ENCODE measurements around the gene ZFAND3.

The ZFAND3 gene

DNA sequence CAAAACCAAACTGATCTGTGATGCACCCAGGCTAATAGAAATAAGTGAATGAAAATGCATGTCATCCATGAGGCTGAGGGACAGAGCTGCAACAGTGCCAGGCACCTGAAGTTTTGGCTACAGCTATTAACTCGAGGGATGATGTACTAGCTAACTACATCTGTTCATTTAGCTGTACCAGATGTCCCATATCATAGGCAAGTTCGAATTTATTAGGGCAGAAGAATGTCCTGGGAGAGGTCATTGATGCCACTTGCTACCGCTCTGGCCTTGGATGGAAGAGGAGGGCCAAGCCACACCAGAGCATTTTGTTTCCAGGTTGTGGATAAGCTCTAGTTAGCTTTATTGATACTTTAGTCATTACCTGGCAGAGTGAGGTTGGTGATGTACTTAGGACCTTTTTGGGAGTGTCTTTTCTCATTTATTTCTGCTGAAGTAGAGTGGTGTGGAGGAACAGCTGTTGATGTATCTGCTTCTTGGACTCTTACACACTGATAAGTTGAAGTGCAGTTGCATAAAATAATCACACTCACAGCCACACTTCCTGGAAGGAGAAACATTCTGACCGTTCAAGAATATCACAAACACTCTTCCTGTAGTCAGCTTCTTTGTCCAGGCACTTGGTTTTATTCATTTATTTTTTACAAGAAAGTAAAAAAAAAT lies 8.2 kb downstream of the ZFAND3 start:
- DNase-seq = no peak

DNA sequence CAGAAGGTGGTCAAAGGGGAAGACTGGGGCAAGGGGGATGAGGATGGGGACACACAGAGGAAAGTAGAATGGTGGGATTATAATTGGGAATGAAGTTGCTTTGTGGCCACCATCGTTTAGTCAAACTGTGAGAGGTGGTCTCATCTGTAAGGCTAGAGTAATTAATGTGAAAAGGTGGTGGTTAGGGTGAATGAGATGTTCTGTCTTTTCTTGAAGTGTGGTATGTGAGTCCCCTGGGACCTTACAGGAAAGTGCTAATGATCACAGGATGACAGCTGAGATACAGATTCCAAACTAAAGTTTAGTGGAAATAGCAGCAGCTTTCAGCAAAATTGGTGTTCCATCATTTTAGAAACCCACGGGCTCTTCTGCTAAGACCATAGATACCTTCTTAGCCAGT lies 10.7 kb downstream of the ZFAND3 start:
- DNase-seq = no peak

DNA sequence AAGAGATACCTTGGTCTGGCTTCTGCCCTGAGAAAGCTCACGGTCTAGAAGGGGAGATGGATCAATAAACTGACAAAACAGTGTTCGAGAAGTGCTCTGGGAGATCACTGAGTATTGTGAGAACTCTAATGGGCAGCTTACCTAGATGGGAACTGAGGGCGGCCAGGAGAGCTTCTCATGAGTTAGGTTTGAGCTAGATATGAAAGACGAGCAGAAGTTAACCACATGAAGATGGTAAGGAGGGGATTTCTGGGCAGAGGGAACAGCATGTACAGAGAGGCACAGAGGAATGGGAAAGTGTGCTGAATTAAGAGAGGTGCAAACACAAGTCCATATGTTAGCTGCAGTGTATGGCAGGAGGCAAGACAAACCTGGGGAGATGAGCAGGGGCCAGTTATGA lies 11.9 kb downstream of the ZFAND3 start:
- no peak for DNase-seq

DNA sequence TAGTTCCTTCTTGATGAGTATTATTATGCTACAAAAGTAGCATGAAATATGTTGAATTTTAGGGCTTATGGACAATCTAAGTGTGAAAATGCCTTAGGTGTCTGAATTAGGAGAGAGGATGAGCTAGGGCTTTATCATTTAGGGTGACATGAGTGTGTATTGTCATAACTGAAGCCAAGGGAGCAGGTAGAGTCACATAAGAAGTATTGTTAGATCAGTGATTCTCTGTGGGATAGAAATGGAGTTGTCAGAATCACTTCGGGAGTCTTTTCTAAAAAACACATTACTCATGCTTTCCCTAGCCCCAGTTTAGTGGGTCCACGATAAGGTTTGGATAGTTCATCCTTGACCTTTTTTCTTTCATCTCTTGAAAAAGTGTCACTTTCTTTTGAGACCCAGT lies 16.4 kb downstream of the ZFAND3 start:
- no peak for DNase-seq

DNA sequence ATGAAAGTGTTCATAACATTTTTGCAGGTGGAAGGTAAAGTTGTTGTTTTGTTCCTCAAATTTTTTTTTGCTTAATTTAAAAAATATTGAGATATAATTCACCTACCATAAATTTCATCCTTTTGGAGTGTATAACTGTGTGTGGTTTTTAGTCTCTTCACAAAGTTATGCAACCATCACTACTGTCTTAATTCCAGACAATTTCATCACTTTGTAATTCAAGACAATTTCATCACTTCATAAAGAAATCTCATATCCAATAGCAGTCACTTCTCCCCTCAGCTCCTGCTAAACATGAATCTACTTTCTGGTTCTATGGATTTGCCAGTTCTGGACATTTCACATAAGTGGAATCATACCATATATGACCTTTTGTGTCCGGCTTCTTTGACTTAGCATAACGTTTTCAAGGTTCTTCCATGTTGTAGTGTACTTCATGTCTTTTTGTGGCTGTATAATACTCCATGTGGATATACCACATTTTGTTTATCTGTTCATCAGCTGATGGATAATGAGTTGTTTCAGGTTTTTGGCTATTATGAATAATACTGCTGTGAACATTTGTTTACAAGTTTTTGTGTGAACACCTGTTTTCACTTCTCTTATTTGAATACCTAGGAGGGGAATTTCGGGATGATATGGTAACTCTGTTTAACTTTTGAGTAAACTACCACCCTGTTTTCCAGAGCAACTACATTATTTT lies 18.8 kb downstream of the ZFAND3 start:
- DNase-seq = no peak

DNA sequence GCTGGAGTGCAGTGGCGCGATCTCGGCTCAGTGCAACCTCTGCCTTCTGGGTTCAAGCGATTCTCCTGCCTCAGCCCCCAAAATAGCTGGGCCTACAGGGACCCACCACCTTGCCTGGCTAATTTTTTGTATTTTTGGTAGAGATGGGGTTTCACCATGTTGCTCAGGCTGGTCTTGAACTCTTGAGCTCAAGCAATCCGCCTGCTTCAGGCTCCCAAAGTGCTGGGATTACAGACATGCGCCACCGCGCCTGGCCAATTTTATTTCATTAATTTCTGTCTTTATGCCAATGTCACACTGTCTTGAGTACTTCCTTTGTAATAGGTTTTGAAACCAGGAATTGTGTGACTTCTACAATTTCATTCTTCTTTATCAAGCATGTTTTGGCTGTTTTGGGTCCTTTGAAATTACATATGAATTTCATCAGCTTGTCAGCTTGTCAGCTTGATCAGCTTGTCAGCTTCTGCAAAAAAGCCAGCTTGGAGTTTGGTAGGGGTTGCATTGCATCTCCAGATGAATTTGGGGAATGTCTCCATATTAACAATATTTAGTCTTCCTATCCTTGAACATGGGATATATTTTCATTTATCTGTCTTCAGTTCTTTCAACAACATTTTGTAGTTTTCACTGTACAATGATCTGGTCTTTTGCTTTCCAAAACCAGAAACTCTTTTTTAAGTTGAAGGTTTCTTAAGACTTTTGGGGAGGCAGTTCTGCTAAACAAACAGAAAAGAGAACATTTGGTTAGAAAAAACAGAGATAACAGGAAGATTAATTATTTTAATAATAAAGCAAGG lies 20.8 kb downstream of the ZFAND3 start:
- no peak for DNase-seq

DNA sequence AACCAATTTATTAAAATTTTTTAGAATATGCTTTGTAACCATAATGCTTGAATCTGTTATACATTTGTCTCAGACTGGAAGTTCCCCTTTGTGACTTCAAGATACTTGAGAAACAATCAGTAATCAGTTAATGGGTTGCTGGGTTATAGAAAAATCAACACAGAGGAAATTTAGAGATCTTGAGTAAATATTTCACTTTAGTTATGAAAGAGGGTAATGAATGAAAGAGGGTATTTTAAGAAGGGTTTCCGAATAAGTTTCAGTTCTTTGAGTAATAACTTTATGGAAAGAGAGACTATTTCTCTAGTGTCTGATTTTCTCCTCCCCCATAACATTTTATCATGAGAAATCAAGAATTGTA lies 21.4 kb downstream of the ZFAND3 start:
- no peak for DNase-seq

DNA sequence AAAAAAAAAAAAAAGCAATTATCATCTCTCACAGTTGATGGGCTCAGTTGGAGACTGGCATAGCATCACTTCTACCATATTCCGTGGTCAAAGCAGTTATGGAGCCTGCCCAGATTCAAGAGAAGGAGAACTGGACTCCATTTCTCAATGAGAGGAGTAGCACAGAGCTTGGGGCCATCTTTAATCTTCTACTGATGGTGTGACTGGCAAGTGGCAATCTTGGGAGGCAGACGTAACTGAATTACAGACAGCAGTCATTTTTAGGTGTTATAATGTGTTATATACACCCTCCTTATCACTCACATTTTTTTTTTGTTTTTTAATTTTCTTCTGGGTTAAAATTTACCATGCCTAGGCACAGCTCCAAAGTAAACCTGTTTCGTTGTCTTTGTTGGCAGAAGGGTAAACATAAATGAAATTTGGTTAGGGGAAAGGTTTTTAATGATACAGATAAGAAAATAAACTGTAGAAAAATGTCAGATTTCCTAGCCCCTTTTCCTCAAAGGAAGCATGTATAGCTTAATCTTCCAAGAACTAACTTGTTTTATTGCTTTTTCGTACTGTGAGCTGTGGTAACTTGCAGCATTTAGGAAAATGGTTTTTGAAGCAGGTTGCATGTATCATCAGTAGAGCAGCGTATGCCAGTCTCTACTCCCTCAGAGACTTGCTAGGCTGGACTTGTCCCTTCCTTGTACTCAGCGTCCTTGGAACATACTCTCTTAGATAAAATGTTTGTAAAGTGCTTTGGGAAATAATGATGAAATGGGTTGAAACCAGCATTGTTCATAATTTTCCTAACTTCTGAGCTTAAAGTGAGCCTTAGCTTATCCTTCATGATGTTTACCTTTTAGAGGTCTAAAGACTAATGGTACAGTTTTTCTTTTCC lies 25.7 kb downstream of the ZFAND3 start:
- DNase-seq = no peak

DNA sequence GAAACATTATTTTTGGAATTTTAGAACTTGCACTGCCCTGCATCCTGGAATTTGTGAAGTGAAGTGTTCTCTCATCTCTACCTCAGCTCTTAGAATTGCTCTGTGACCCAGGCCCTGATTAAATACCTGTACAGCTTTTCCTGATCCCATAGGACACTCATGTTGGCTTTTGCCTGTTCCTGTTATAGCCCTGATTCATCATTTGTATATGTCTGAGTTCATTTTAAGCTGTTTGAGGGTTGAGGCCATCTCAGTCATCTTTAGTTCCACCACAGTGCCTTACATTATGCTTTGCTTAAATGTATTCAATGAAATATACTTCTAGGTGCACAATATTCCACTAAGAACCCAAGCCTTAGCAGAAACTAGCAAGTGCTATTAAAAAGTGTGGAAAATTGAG lies 26.4 kb downstream of the ZFAND3 start:
- DNase-seq = no peak

DNA sequence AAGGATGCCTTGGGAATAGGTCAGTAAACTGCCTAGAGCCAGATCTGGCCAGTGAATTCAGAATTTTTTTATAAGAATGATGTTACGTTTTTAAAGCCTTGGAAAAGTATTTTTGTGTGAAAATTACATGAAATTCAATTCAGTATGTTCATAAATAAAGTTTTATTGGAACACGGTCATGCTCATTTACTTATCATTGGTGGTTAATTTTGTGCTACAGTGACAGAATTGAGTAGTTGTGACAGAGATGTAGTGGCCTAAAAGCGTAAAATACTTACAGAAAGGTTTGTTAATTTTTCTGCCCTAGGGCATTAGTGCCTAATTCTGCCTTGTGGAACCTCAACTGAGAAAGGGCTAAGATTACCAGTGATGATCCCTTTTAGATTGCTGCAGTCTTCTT lies 28.2 kb downstream of the ZFAND3 start:
- no peak for DNase-seq

DNA sequence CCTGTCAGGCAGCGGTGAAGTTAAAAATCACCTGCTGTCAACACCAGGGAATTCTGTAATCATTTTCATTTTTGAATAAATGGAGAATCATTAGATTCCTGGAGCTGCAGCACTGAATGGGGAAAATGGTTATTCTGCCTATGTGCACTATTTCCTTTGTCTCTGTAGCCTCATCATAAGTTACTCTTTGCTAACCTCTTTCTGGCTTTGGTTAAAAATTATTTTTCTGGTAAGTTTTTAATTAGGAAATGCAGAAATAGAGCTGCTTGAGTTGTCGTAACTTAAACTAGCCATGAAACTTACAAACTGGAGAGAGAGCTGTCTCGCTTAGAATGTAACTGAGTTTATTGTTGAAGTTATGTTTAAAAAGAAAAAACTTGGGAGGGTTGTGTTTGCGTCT lies 28.8 kb downstream of the ZFAND3 start:
- no peak for DNase-seq

DNA sequence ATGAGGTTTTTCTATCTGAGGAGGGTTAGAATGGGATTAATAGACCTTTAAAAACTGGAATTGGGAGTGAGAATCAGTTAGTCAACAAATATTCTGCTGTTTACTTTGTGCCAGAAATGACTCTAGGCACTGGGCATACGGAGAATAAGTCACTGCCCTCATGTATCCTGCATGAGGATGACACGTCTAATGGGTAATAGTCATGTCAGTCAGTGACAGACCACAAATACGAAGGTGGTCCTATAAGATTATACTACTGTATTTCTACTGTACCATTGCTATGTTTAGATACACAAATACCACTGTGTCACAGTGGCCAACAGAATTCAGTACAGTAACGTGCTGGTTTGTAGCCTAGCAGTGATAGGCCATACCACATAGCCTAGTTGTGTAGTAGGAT lies 30.7 kb downstream of the ZFAND3 start:
- no peak for DNase-seq

DNA sequence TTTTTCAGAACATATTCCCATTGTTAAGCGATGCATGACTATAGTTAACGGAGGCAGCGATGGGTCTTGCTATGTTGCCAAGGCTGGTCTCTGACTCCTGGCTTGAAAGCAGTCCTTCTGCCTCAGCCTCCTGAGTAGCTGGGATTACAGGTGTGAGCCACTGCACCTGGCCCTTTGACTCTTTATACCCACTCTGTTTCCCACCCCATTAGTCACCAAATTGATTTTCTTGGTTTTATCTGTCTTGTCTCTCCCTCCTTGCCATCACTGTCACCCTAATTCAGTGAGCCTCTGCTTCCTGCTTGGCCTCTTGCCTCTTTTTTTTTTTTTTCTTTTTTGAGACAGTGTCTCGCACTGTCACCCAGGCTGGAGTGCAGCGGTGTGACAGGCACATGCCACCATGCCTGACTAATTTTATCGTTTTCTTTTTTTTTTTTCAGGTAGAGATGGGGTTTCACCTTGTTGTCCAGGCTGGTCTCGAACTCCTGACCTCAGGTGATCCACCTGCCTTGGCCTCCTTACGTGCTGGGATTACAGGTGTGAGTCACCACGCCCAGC lies 31.3 kb downstream of the ZFAND3 start:
- DNase-seq = no peak

DNA sequence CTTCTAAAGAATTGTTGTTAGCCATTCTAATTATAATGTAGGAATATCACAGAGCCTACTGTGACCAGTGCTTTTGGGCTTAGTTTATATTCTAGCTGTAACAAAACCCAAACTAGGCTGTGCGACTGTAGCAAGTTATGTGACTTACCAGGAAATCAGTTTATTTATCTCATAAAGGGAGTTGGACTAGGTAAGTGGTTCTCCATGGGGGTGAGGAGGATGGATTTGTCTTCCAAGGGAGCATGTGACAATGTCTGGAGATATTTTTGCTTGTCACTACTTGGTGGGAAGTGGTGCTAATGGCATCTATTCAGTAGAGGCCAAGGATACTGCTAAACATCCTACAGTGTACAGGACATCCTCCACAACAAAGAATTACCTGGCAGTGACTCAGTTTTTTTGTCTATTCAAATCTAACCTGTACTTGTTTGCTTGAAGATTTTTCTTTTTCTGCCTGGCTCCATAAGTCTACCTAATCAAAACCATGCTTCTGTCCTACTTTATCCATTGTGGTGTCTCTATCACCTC lies 32.5 kb downstream of the ZFAND3 start:
- no peak for DNase-seq

DNA sequence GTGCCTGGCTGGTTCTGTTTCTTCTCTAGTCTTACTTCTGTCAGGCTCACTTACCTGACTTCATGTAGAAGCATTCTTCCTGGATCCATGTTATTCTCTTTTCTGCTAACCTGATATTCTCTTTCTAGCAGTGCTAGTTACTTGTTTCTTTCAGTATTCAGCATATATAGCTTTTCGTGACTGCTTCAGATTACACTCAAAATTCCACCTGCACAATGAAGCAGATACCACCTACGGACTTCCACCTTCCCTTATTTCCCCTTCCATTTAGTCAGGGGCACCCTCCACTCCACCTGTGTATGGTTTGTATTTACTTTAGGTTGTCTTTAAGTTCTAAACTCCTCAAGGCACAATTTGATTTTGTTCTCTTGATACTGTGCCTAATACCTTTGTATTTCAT lies 36.8 kb downstream of the ZFAND3 start:
- no peak for DNase-seq

DNA sequence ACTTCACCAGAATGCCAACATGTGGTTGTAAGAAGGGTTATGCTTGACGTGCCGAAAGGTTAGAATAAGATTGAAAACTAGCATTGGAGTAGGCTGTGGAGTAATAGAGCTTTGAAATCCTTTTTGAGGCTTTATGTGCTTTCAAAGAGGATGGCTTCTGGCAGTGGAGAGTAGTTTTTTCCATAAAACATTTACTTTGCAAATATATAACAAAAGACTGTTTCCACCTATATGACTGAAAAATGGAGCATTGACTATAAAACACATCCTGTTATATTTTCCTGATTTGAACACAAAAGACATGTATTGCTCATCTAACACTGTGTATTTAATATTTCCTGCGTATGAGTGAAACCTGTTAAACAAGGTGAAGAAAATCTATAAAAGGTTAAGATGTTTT lies 38.8 kb downstream of the ZFAND3 start:
- no peak for DNase-seq

DNA sequence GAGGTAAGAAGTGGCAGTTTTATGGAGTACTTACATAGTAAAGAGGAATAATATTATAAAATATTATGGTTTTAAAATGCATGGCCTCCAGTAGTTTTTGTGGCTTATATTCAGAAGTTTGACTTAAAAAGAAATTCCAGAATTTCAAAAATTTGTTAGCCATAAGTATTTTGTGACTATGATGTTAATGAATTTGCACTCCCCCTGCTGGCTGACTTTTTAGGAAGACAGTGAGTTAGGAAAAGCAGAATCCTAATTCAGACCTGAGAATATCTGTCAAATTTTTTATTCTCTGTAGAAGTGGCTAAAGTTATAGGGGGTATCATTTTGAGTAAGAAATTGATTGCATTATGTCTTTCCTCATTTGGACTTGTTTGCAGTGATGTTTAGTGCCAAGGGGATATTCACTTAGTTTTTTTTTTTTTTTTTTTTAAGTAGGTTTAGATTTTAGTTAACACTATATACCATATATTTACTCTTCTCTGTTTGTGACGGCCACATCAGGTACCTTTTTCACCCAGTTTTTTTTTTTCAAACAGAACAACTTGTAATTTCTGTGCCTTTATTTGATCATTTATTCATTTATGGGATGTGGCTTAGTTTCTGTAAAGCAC lies 40.8 kb downstream of the ZFAND3 start:
- DNase-seq = no peak

DNA sequence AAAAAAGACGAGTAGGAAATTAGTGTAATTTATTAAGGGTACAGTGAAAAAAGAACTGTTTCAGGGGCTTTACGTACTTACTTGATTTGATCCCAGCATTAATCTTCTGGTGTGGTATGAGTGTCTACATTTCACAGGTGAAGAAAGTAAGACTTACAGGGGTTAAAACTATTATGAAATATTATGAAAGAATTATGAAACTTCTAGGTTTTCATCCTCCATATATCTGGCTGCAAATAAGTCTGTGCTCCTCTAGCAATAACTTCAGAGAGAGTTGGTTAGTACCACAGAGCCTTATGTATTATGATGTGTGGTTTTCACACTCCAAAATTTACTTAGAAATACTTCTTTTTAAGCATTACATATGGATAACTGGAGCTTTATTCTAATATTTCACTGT lies 41.9 kb downstream of the ZFAND3 start:
- no peak for DNase-seq

DNA sequence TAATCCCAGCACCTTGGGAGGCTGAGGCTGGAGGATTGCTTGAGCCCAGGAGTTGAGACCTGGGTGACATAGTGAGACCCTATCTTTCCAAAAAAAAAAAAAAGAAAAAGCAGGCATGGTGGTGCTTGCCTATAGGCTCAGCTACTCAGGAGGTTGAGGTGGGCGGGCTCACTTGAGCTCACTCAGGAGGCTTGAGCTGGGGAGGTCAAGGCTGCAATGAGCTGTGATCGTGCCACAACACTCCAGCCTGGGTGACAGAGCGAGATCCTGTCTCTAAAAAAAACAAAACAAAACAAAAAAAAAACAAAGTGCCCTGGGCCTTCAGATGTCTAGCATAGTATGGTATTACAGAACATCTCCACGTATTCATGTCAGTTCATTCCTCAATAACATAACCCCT lies 42.9 kb downstream of the ZFAND3 start:
- DNase-seq = no peak

DNA sequence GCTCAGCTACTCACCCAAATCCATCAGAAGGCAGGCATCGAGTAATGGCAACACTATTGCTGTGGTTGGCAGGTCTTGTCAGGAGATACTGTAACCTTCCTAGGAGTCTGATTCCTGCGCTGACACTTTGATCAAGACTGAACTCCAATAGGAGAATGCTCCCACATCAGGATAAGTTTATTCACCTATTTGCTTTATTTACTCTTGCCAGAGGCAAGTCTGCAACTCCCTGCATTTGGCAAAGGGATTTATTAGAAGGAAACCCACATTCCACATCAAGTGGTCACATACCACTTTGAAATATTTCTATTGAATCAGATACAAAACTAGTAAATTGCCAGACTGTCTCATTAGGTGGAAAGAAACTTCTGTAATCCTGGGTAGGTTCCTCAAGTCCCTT lies 43.5 kb downstream of the ZFAND3 start:
- DNase-seq = no peak

DNA sequence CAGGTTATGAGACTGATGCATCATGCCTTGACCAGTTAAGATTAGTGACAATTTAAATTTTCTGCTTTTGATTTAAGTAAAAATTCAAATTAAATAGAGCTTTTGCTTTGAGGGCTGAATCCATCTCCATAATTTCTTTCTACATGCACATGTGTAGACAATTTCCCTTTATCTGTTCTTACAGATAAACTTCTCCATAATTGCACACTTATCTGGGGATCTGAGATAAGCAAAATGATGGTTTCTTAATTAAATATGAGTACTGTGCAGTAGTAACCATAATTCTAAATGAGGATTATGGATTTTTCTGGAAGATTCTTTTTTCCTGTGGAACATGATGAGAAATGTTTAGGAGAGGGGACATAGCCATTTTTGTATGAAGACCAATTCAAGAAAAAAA lies 44.7 kb downstream of the ZFAND3 start:
- no peak for DNase-seq

DNA sequence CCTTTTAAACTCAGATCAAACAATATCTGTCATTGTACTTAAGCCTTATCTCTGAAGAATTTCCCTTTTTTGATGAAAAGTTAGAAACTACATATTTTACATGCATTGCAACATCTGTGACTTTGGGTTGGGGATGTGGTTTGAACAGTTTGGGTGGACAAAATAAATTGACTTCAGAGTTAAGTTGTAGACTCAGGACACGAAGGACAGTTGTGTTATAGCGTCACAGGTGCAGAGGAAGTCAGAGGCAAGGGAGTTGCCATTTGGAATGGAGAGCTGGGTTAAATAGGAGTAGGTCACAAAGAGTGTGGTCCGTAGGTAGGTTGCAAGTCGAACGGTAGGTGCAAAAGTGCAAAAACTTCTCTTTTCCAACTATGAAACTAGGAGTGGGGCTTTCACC lies 46.0 kb downstream of the ZFAND3 start:
- no peak for DNase-seq

All from NCI-H1092 (cell line).